SU-DHL-6 (cell line): ENCODE results near the gene CCL7.

ENCODE experiments used
- H2AFZ ChIP-seq: fragments of 200-600 bp; sonication (generic); 2 replicates; pipeline ENCODE4 v1.6.1; 2014; ENCODE audit warnings: low read depth, mild to moderate bottlenecking, moderate library complexity, mixed read lengths, antibody characterized with exemption, low read length; ENCODE audit not compliant: severe bottlenecking
- H3F3A ChIP-seq: fragments of 200-600 bp; shearing (Covaris generic); 2 replicates; pipeline ENCODE4 v1.6.0; 2016; ENCODE audit warnings: antibody characterized with exemption, mild to moderate bottlenecking; ENCODE audit not compliant: insufficient read depth
- H3K27ac ChIP-seq: fragments of 200-600 bp; sonication (generic); 2 replicates; pipeline ENCODE4 v1.5.1; 2016; ENCODE audit warnings: low read depth, mild to moderate bottlenecking, low read length, moderate library complexity, mixed read lengths
- H3K27me3 ChIP-seq: fragments of 200-600 bp; sonication (generic), shearing (Covaris generic); 2 replicates; pipeline ENCODE4 v1.6.0; 2014; ENCODE audit warnings: mild to moderate bottlenecking, low read length
- H3K36me3 ChIP-seq: fragments of 200-600 bp; sonication (generic); 2 replicates; pipeline ENCODE4 v1.6.1; 2014; ENCODE audit warnings: mild to moderate bottlenecking, low read length, mixed read lengths
- H3K4me2 ChIP-seq: fragments of 300-600, 200-600 bp; shearing (Covaris generic), sonication (generic); 2 replicates; pipeline ENCODE4 v1.6.0; 2014; ENCODE audit warnings: low read length, low read depth, mild to moderate bottlenecking; ENCODE audit not compliant: poor library complexity, severe bottlenecking
- H3K4me3 ChIP-seq: fragments of 200-600 bp; sonication (generic); 2 replicates; pipeline ENCODE4 v1.5.1; 2014; ENCODE audit warnings: antibody characterized with exemption, low read length, mild to moderate bottlenecking, mixed read lengths; ENCODE audit not compliant: insufficient read depth, poor library complexity, severe bottlenecking
- H3K79me2 ChIP-seq: fragments of 200-600 bp; sonication (generic); 2 replicates; pipeline ENCODE4 v1.6.1; 2014; ENCODE audit warnings: mild to moderate bottlenecking, low read length, moderate library complexity; ENCODE audit not compliant: insufficient read depth
- H3K9ac ChIP-seq: fragments of 200-600 bp; sonication (generic); 2 replicates; pipeline ENCODE4 v1.7.0; 2014; ENCODE audit warnings: mild to moderate bottlenecking, low read length
- H3K9me2 ChIP-seq: fragments of 200-600 bp; sonication (generic); replicated peaks from 2 replicates; pipeline ENCODE4 v1.6.1; 2014; ENCODE audit warnings: low read length; ENCODE audit not compliant: insufficient read depth
- H3K9me3 ChIP-seq: fragments of 200-600 bp; sonication (generic); 2 replicates; pipeline ENCODE4 v1.6.1; 2014; ENCODE audit warnings: low read length, mixed read lengths; ENCODE audit not compliant: insufficient read depth
- H4K20me1 ChIP-seq: fragments of 200-600 bp; sonication (generic); 2 replicates; pipeline ENCODE4 v1.6.1; 2014; ENCODE audit warnings: low read depth, mild to moderate bottlenecking, antibody characterized with exemption, low read length, moderate library complexity, mixed read lengths
- CTCF ChIP-seq: fragments of 200-600 bp; sonication (generic); IDR thresholded peaks from one replicate; pipeline ENCODE4 v1.5.1; 2017; ENCODE audit warnings: antibody characterized with exemption, mild to moderate bottlenecking, low read length, moderate library complexity; ENCODE audit not compliant: insufficient read depth, poor library complexity, severe bottlenecking
- EZH2phosphoT487 ChIP-seq: fragments of 200-600 bp; sonication (generic), shearing (Covaris generic); conservative IDR thresholded peaks from 2 replicates; pipeline ENCODE4 v1.6.1; 2018; ENCODE audit warnings: mild to moderate bottlenecking, antibody characterized with exemption, low read length, moderate library complexity, mixed read lengths

The CCL7 gene

GRCh38 chr17:34306466-34306865 is 36.4 kb downstream of the CCL7 start:
- H3K4me3 ChIP-seq: no peak overlapping the region
- H3K9ac ChIP-seq: no peak overlapping the region
- no peaks in the 10 kb centered on the region for H3F3A ChIP-seq
- H3K27me3 ChIP-seq: no peaks in the 10 kb centered on the region
- H3K9me3 ChIP-seq: no peaks in the 10 kb centered on the region
- H3K9me2 ChIP-seq: no peaks in the 10 kb centered on the region
- no peak overlapping the region for H3K27ac ChIP-seq
- TF ChIP-seq EZH2phosphoT487 (no peak), CTCF (no peak)
- no peak overlapping the region for H3K4me2 ChIP-seq
- H3K36me3 ChIP-seq: no peaks in the 10 kb centered on the region
- H2AFZ ChIP-seq: no peak overlapping the region
- no peaks in the 10 kb centered on the region for H3K79me2 ChIP-seq
- no peaks in the 10 kb centered on the region for H4K20me1 ChIP-seq

GRCh38 chr17:34307110-34307509 is 37.1 kb downstream of the CCL7 start:
- Histone ChIP-seq H3K9ac (no peak overlapping the region), H3K79me2 (no peaks in the 10 kb centered on the region), H3F3A (no peaks in the 10 kb centered on the region), H3K36me3 (no peaks in the 10 kb centered on the region), H3K27ac (no peak overlapping the region), H3K9me3 (no peaks in the 10 kb centered on the region), H3K27me3 (no peaks in the 10 kb centered on the region), H2AFZ (no peak overlapping the region), H4K20me1 (no peaks in the 10 kb centered on the region), H3K4me2 (no peak overlapping the region), H3K4me3 (no peak overlapping the region), H3K9me2 (no peaks in the 10 kb centered on the region)
- no peak for TF ChIP-seq CTCF
- no peak for TF ChIP-seq EZH2phosphoT487

GRCh38 chr17:34308371-34308770 is 38.4 kb downstream of the CCL7 start:
- Histone ChIP-seq H3K9me2 (no peaks in the 10 kb centered on the region), H3K4me2 (no peak overlapping the region), H2AFZ (no peak overlapping the region), H3K27ac (no peak overlapping the region), H3K27me3 (no peaks in the 10 kb centered on the region), H3K4me3 (no peak overlapping the region), H4K20me1 (no peaks in the 10 kb centered on the region), H3K79me2 (no peaks in the 10 kb centered on the region), H3K9me3 (no peaks in the 10 kb centered on the region), H3F3A (no peaks in the 10 kb centered on the region), H3K36me3 (no peaks in the 10 kb centered on the region), H3K9ac (no peak overlapping the region)
- TF ChIP-seq EZH2phosphoT487 (no peak), CTCF (no peak)
